ENCODE measurements around the gene PKP4. TPM values are rescaled to one million over a fixed set of nuclear protein-coding genes. Genes with fewer than 3 reads are reported as not detected.

The PKP4 gene
- total RNA-seq, 1 experiment from 2014 or later, result 59.1 TPM

DNA sequence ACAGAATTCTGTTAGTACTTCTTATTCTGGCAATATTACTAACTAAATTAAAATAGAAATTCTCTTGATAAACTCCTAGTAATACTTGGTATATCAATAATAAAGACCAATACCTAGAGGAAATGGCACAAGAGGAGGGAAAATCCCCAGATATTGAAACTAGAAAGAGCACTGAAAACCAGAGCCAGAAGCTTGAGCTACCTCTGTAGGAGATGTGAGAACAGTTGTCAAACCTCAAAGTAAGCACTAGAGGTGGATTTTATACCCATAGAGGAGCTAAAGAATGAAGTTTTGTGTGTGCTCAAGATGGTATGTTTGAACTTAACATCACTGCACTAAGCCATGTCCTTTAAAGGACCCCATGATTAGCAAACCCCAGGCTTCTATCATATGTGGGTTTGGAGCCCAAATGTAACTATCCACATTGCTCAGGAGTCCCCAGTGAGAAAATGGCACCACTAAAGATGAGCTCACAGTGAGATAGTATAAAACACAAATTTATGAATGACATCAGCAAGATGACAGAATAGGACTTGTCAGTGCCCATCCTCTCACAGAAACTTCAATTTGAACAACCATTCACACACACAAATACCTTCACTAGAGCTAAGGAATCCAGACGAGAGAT lies 122.1 kb downstream of the PKP4 start:
- no peak for DNase-seq
- Histone ChIP-seq H3K4me2 (no peak overlapping the region), H3K27ac (no peak overlapping the region), H3K4me3 (no peak overlapping the region), H4K20me1 (ENCODE audit: insufficient read depth) (no peaks in the 10 kb centered on the region), H3F3A (ENCODE audit: insufficient read depth, low read depth) (no peaks in the 10 kb centered on the region), H3K27me3 (ENCODE audit: insufficient read depth, low read depth) (no peaks in the 10 kb centered on the region), H3K79me2 (ENCODE audit: low read depth) (no peaks in the 10 kb centered on the region), H3K9me2 (ENCODE audit: insufficient read depth) (no peaks in the 10 kb centered on the region), H3K9me3 (ENCODE audit: insufficient read depth, low read depth) (no peaks in the 10 kb centered on the region), H3K4me1 (replicated peaks; ENCODE audit: insufficient read depth) (no peaks in the 10 kb centered on the region), H3K36me3 (ENCODE audit: low read depth) (no peaks in the 10 kb centered on the region), H2AFZ (no peak overlapping the region)
- TF ChIP-seq EZH2 (IDR thresholded peaks at IDR 0.05; ENCODE audit: low read depth), result no peak
- TF ChIP-seq, protein P1, sequence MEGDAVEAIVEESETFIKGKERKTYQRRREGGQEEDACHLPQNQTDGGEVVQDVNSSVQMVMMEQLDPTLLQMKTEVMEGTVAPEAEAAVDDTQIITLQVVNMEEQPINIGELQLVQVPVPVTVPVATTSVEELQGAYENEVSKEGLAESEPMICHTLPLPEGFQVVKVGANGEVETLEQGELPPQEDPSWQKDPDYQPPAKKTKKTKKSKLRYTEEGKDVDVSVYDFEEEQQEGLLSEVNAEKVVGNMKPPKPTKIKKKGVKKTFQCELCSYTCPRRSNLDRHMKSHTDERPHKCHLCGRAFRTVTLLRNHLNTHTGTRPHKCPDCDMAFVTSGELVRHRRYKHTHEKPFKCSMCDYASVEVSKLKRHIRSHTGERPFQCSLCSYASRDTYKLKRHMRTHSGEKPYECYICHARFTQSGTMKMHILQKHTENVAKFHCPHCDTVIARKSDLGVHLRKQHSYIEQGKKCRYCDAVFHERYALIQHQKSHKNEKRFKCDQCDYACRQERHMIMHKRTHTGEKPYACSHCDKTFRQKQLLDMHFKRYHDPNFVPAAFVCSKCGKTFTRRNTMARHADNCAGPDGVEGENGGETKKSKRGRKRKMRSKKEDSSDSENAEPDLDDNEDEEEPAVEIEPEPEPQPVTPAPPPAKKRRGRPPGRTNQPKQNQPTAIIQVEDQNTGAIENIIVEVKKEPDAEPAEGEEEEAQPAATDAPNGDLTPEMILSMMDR (conservative IDR thresholded peaks at IDR 0.05), result no peak
- no TSS peak for BruUV-seq (replicated peaks)
- CTCF ChIA-PET, result no interaction called here
- intact Hi-C loops (cut with micrococcal nuclease; ENCODE audit: unreplicated experiment), result no loop called here
- POLR2A ChIA-PET (ENCODE audit: unreplicated experiment), result no interaction called here

DNA sequence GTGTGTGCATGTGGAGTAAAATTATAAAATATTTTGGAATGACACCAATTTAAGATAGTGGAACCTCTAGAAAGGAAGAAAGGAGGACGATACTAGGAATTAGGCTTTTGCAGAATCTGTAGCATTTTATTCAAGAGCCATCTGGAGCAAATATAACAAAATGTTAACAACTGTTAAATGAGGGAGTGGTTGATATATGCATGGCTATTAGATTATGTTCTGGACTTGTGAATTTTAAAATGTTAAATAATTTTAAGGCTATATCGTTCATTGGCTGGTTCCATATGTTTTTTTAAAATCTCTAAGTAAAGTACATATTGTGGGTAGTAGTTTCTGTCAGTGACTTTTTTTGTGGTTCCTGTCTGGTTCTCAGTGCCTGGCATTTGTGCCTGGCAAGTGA lies 123.2 kb downstream of the PKP4 start:
- H2AFZ ChIP-seq, result no peak overlapping the region
- CTCF ChIA-PET, result no interaction called here
- no peaks in the 10 kb centered on the region for H3K79me2 ChIP-seq (ENCODE audit: low read depth)
- no peak for DNase-seq
- no peak for TF ChIP-seq EZH2 (IDR thresholded peaks at IDR 0.05; ENCODE audit: low read depth)
- TF ChIP-seq, protein P1 (conservative IDR thresholded peaks at IDR 0.05), result no peak
- no peaks in the 10 kb centered on the region for H3K9me2 ChIP-seq (ENCODE audit: insufficient read depth)
- no peaks in the 10 kb centered on the region for H3K4me1 ChIP-seq (replicated peaks; ENCODE audit: insufficient read depth)
- H3F3A ChIP-seq (ENCODE audit: insufficient read depth, low read depth), result no peaks in the 10 kb centered on the region
- POLR2A ChIA-PET (ENCODE audit: unreplicated experiment), result no interaction called here
- H3K27me3 ChIP-seq (ENCODE audit: insufficient read depth, low read depth), result no peaks in the 10 kb centered on the region
- no peak overlapping the region for H3K27ac ChIP-seq
- H3K4me3 ChIP-seq, result no peak overlapping the region
- H3K36me3 ChIP-seq (ENCODE audit: low read depth), result no peaks in the 10 kb centered on the region
- H4K20me1 ChIP-seq (ENCODE audit: insufficient read depth), result no peaks in the 10 kb centered on the region
- intact Hi-C loops (cut with micrococcal nuclease; ENCODE audit: unreplicated experiment), result no loop called here
- BruUV-seq (replicated peaks), result no TSS peak
- H3K4me2 ChIP-seq, result no peak overlapping the region
- no peaks in the 10 kb centered on the region for H3K9me3 ChIP-seq (ENCODE audit: insufficient read depth, low read depth)

DNA sequence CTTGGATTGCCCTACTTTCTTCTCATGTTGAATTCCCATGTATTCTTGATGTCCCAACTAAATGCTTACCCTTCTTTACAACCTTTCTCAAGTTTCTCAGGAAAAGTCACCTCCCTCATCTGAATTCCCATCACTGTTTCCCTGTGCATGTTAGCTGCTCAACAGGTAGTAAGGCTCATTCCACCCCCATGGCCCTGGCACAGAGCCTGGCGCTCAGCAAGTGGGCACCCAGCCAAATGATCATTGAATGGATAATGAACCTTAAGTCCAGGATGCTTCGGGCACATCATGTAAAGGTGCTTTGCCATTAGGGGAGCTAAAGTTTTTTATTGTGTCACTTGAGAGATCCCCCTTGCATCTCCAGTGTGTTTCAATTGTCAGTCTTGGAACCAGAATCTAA lies 124.0 kb downstream of the PKP4 start:
- H3K4me1 ChIP-seq (replicated peaks; ENCODE audit: insufficient read depth), result no peaks in the 10 kb centered on the region
- intact Hi-C loops (cut with micrococcal nuclease; ENCODE audit: unreplicated experiment), result no loop called here
- BruUV-seq (replicated peaks), result no TSS peak
- H3K4me3 ChIP-seq, result no peak overlapping the region
- H3F3A ChIP-seq (ENCODE audit: insufficient read depth, low read depth), result no peaks in the 10 kb centered on the region
- no peaks in the 10 kb centered on the region for H3K79me2 ChIP-seq (ENCODE audit: low read depth)
- TF ChIP-seq, protein P1 (conservative IDR thresholded peaks at IDR 0.05), result no peak
- no peak for TF ChIP-seq EZH2 (IDR thresholded peaks at IDR 0.05; ENCODE audit: low read depth)
- no peak overlapping the region for H3K27ac ChIP-seq
- H2AFZ ChIP-seq, result no peak overlapping the region
- H3K36me3 ChIP-seq (ENCODE audit: low read depth), result no peaks in the 10 kb centered on the region
- no peak for DNase-seq
- H3K4me2 ChIP-seq, result no peak overlapping the region
- CTCF ChIA-PET, result no interaction called here
- no peaks in the 10 kb centered on the region for H3K9me3 ChIP-seq (ENCODE audit: insufficient read depth, low read depth)
- H4K20me1 ChIP-seq (ENCODE audit: insufficient read depth), result no peaks in the 10 kb centered on the region
- POLR2A ChIA-PET (ENCODE audit: unreplicated experiment), result no interaction called here
- no peaks in the 10 kb centered on the region for H3K9me2 ChIP-seq (ENCODE audit: insufficient read depth)
- H3K27me3 ChIP-seq (ENCODE audit: insufficient read depth, low read depth), result no peaks in the 10 kb centered on the region

Measured in PC-9 (cell line).